Measurements from ENCODE around the gene ADAMTS16. TPM values are rescaled to one million over a fixed set of nuclear protein-coding genes. Genes with fewer than 3 reads are reported as not detected.

The ADAMTS16 gene
- total and polyA plus RNA-seq, 9 of the 15 experiments (the other 6 are each of a cell fraction or from before 2014, with no cell fraction given) = not detected

GRCh38 chr5:5240234-5240633, 100.1 kb downstream of the ADAMTS16 start:
- Histone ChIP-seq H3K9me3 (replicated peaks; ENCODE audit: control insufficient read depth, insufficient read depth, low read depth, low read length) (no peaks in the 10 kb centered on the region), H4K20me1 (replicated peaks; ENCODE audit: control insufficient read depth, insufficient read depth, low read length) (no peaks in the 10 kb centered on the region), H3K79me2 (ENCODE audit: control insufficient read depth, insufficient read depth, low read length) (no peaks in the 10 kb centered on the region), H3K9ac (ENCODE audit: insufficient read depth in 1 of 2, low read depth in 2 of 2, low read length in 2 of 2) (no peak overlapping the region), H2AFZ (ENCODE audit: low read depth, low read length) (no peak overlapping the region), H3K27me3 (ENCODE audit: control insufficient read depth in 2 of 2, insufficient read depth in 2 of 2, low read length in 2 of 2) (peaks cover 5 to 32% of the 10 kb centered on the region in 2 experiments; a peak in 3 of 5 replicates), H3K27ac (ENCODE audit: extremely low read depth, low read depth, low read length) (no peak overlapping the region), H3K4me1 (replicated peaks in 1 of 2; ENCODE audit: control insufficient read depth in 2 of 2, insufficient read depth in 2 of 2, low read length in 2 of 2) (no peaks in the 10 kb centered on the region), H3K4me3 (no peak overlapping the region), H3K36me3 (ENCODE audit: control insufficient read depth, insufficient read depth, low read length) (no peaks in the 10 kb centered on the region), H3K9me1 (ENCODE audit: control insufficient read depth, insufficient read depth, low read length) (no peaks in the 10 kb centered on the region), H3K4me2 (ENCODE audit: insufficient read depth, low read length) (no peak overlapping the region)
- no peak for FAIRE-seq
- BruUV-seq (replicated peaks) = no TSS peak
- no peak for ATAC-seq
- intact Hi-C loops (cut with micrococcal nuclease) (no loop called here), in situ Hi-C loops (cut with MboI) (no loop called here)
- ChIA-PET POLR2A (interaction anchor here (0.6 kb wide), 1 partner anchor 1616 kb away, joined by 3 read pairs; no protein-coding TSS in a partner anchor), CTCF (ENCODE audit: low intra/inter-chr PET ratio) (no interaction called here)
- TF ChIP-seq DPF2 (IDR thresholded peaks at IDR 0.05) (no peak), CHD4 (IDR thresholded peaks at IDR 0.05; ENCODE audit: insufficient read depth, insufficient replicate concordance, low read depth, low read length, poor library complexity, severe bottlenecking) (no peak), ZNF311 (CRISPR knock-in tag; IDR thresholded peaks at IDR 0.05) (no peak), HMBOX1 (IDR thresholded peaks at IDR 0.05) (no peak), ZNF717 (CRISPR knock-in tag; IDR thresholded peaks at IDR 0.05) (no peak), NR2F6 (CRISPR knock-in tag; IDR thresholded peaks at IDR 0.05) (no peak), ZBTB33 (CRISPR knock-in tag; IDR thresholded peaks at IDR 0.05) (no peak), CHD2 (IDR thresholded peaks at IDR 0.05; ENCODE audit: low read depth, low read length) (no peak), ZNF316 (IDR thresholded peaks at IDR 0.05) (no peak), NONO (IDR thresholded peaks at IDR 0.05; ENCODE audit: low read depth in 2 of 2, low read length in 1 of 2) (no peak), PTRF (tag; IDR thresholded peaks at IDR 0.05) (no peak), ATF2 (CRISPR knock-in tag; IDR thresholded peaks at IDR 0.05) (no peak), BRD4 (IDR thresholded peaks at IDR 0.05) (no peak), ESRRA (IDR thresholded peaks at IDR 0.05; ENCODE audit: borderline replicate concordance, low read depth) (no peak)
- no peak for DNase-seq (ENCODE audit: extremely low read depth in 1 of 4, low spot score in 3 of 4)
- 0% methylated on average over 8 of the region's 8 CpGs for WGBS (ENCODE audit: insufficient coverage, low coverage, missing lambda C conversion rate)
